Endothelial cell (in vitro differentiated cells): ENCODE data around the gene PARD3B. TPM values are rescaled to one million over a fixed set of nuclear protein-coding genes. Genes with fewer than 3 reads are reported as not detected.
"Not testable (repeated sequence)": the region's sequence is repeated elsewhere in the genome, so short reads cannot be mapped to it uniquely, and the experiment has no call there.

Source experiments
- DNase-seq: peaks from one replicate; pipeline ENCODE4 v3.0.0; 2021; ENCODE audit warnings: low spot score
- H3K27ac Mint-ChIP-seq: one replicate; pipeline ENCODE4 v1.8.0; 2021; ENCODE audit warnings: mixed read lengths, inconsistent platforms; ENCODE audit not compliant: unreplicated experiment
- H3K27me3 Mint-ChIP-seq: one replicate; pipeline ENCODE4 v1.8.0; 2021; ENCODE audit warnings: mild to moderate bottlenecking, moderate library complexity, mixed read lengths, inconsistent platforms; ENCODE audit not compliant: unreplicated experiment
- H3K36me3 Mint-ChIP-seq: one replicate; pipeline ENCODE4 v1.8.0; 2021; ENCODE audit warnings: mild to moderate bottlenecking, low read depth, mixed read lengths, inconsistent platforms; ENCODE audit not compliant: unreplicated experiment
- H3K4me1 Mint-ChIP-seq: one replicate; pipeline ENCODE4 v1.8.0; 2021; ENCODE audit warnings: mild to moderate bottlenecking, mixed read lengths, inconsistent platforms; ENCODE audit not compliant: unreplicated experiment
- H3K4me3 Mint-ChIP-seq: one replicate; pipeline ENCODE4 v1.8.0; 2021; ENCODE audit warnings: mild to moderate bottlenecking, mixed read lengths, inconsistent platforms; ENCODE audit not compliant: unreplicated experiment
- H3K9me3 Mint-ChIP-seq: one replicate; pipeline ENCODE4 v1.8.0; 2021; ENCODE audit warnings: mixed read lengths, inconsistent platforms; ENCODE audit not compliant: unreplicated experiment
- total RNA-seq: library from RNA; stranded (reverse); fragmentation: NEBNext Ultra II Directional; extraction: Animal tissue kit (Norgen Biotek cat#: 25700); gene quantifications from one replicate; pipeline ENCODE4 v1.2.1, GENCODE V29; 2021; ENCODE audit not compliant: unreplicated experiment
- TF ChIP-seq, protein P1 (sequence below): fragments of 200-600 bp; sonication (generic); IDR thresholded peaks from one replicate; pipeline ENCODE4 v1.5.0; 2021; ENCODE audit warnings: antibody characterized with exemption; ENCODE audit not compliant: unreplicated experiment

Gene PARD3B
- total RNA-seq, 1 donor from 2014 or later = 17.4 TPM

DNA sequence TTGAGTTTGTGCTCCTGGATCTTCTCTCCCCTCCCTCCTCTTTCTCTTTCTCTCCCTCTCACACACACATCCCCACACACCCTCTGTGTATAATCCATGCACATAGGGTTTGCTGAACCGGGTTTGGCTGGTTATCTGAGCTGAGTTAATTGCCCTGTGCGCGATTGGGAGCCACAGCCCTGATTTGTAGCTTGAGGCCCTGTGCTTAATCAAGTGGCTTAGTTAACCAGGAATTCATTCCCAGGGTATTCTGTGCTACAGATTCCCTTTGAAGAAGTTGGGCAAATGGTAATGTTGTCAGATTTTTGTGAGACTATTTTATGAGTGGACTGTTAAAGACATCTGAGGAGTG lies 6.2 kb downstream of the PARD3B start:
- no peak overlapping the region for H3K27ac Mint-ChIP-seq
- H3K4me3 Mint-ChIP-seq = no peak overlapping the region
- TF ChIP-seq, protein P1, sequence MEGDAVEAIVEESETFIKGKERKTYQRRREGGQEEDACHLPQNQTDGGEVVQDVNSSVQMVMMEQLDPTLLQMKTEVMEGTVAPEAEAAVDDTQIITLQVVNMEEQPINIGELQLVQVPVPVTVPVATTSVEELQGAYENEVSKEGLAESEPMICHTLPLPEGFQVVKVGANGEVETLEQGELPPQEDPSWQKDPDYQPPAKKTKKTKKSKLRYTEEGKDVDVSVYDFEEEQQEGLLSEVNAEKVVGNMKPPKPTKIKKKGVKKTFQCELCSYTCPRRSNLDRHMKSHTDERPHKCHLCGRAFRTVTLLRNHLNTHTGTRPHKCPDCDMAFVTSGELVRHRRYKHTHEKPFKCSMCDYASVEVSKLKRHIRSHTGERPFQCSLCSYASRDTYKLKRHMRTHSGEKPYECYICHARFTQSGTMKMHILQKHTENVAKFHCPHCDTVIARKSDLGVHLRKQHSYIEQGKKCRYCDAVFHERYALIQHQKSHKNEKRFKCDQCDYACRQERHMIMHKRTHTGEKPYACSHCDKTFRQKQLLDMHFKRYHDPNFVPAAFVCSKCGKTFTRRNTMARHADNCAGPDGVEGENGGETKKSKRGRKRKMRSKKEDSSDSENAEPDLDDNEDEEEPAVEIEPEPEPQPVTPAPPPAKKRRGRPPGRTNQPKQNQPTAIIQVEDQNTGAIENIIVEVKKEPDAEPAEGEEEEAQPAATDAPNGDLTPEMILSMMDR = no peak
- H3K9me3 Mint-ChIP-seq = no peaks in the 10 kb centered on the region
- DNase-seq = no peak
- H3K4me1 Mint-ChIP-seq = peaks cover 7% of the 10 kb centered on the region
- H3K36me3 Mint-ChIP-seq = no peaks in the 10 kb centered on the region
- peaks cover 2% of the 10 kb centered on the region for H3K27me3 Mint-ChIP-seq

DNA sequence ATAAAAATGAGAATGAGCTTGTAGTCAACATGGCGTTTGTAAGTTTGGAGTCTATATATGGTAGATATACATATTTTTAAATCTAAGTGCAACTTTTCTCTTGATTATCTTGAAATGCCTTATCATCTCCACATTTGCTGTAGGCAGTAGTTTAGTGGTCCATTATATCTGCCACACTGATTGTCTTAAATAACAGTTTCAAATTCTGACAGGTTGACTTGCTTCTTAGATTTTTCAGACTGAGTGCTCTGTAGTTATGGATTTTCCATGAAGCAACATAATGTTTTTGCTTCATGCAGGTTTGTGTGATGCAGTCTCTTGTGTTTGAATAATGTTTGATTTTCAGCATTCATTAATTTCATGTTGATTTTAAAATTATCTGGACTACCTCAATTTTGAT lies 12.3 kb downstream of the PARD3B start:
- DNase-seq = no peak
- Mint-ChIP-seq H3K4me1 (no peaks in the 10 kb centered on the region), H3K27me3 (peaks cover 4% of the 10 kb centered on the region), H3K27ac (no peak overlapping the region), H3K4me3 (no peak overlapping the region), H3K9me3 (no peaks in the 10 kb centered on the region), H3K36me3 (peaks cover 7% of the 10 kb centered on the region)
- TF ChIP-seq, protein P1 = no peak

DNA sequence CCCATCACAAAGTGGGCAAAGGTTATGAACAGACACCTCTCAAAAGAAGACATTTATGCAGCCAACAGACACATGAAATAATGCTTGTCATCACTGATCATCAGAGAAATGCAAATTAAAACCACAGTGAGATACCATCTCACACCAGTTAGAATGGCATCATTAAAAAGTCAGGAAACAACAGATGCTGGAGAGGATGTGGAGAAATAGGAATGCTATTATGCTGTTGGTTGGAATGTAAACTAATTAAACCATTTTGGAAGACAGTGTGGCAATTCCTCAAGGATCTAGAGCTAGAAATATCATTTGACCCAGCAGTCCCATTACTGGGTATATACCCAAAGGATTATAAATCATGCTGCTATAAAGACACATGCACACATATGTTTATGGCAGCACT lies 14.1 kb downstream of the PARD3B start:
- H3K4me3 Mint-ChIP-seq, H3K27ac Mint-ChIP-seq, H3K36me3 Mint-ChIP-seq, H3K27me3 Mint-ChIP-seq, H3K4me1 Mint-ChIP-seq, H3K9me3 Mint-ChIP-seq, DNase-seq: not testable (repeated sequence)

DNA sequence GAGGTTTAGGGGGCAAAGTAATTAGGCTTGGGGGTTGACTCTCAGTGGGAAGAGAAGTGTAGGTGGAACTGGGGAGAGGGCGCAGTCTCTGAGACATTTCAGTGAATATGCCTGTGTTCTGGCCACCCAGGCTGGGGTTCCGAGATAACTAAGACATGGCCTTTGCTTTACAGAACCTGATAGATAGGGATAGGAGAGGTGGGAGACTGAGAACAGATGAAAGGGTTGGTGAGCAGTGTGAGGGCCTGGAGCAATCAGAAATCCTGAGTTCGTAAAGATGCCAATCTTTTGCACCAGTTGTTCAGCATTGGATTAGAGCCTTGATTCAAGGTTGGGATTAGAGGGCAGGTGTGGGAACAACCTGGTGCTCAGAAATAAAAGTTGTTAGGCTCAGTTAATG lies 15.6 kb downstream of the PARD3B start:
- Mint-ChIP-seq H3K4me1 (no peaks in the 10 kb centered on the region), H3K4me3 (no peak overlapping the region), H3K36me3 (peaks cover 7% of the 10 kb centered on the region), H3K27ac (no peak overlapping the region), H3K27me3 (peaks cover 4% of the 10 kb centered on the region), H3K9me3 (no peaks in the 10 kb centered on the region)
- no peak for DNase-seq
- TF ChIP-seq, protein P1 = no peak

DNA sequence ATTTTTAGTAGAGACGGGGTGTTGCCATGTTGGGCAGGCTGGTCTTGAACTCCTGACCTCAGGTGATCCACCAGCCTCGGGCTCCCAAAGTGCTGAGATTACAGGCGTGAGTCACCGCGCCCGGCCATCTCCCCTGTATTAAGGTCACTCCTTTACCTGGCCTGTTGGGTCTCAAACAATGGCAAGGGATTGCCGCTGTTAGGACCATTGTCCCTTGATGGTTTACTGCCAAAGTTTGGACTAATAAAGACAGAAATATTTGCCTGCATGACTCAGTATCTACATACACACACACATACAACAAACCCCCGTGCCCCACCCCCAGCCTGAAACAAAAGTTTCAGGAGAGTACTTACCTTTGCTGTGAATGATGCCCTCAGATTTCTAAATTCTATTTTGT lies 16.5 kb downstream of the PARD3B start:
- H3K9me3 Mint-ChIP-seq = no peaks in the 10 kb centered on the region
- H3K4me3 Mint-ChIP-seq = no peak overlapping the region
- DNase-seq = no peak
- TF ChIP-seq, protein P1 = no peak
- H3K36me3 Mint-ChIP-seq = peaks cover 7% of the 10 kb centered on the region
- peaks cover 4% of the 10 kb centered on the region for H3K27me3 Mint-ChIP-seq
- no peaks in the 10 kb centered on the region for H3K4me1 Mint-ChIP-seq
- no peak overlapping the region for H3K27ac Mint-ChIP-seq

DNA sequence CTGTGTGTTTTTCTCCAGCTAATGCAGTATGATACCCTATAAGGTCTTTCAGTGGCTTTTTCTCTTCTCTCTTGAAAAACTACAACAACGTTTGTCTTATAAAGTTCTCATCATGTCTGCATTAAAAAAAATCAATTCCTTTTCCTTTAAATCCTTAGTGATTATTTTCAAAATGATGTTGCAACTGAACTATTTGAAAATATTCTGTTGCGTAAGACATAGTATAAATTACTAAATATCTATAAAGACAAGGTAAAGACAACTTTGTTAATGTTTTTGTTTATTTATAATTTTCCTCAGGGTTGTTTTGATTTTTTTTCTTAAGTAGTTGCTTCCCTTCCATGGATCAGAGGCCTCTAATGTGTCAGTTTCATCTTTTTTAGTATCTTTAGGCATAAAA lies 21.2 kb downstream of the PARD3B start:
- Mint-ChIP-seq H3K9me3 (no peaks in the 10 kb centered on the region), H3K36me3 (no peaks in the 10 kb centered on the region), H3K4me3 (no peak overlapping the region), H3K27me3 (no peaks in the 10 kb centered on the region), H3K4me1 (no peaks in the 10 kb centered on the region), H3K27ac (no peak overlapping the region)
- TF ChIP-seq, protein P1 = no peak
- DNase-seq = no peak
